Esophagus squamous epithelium (tissue), 5 donors: ENCODE results near the gene RASSF3. TPM values are rescaled to one million over a fixed set of nuclear protein-coding genes. Genes with fewer than 3 reads are reported as not detected.

Experiments used
- DNase-seq: peaks from one replicate; lab custom pipeline; 2025; lab: John Stamatoyannopoulos, UW
- H3K27ac ChIP-seq, 4 donors: fragments of 200-600 bp; sonication (generic); one replicate each; pipeline ENCODE4 v1.5.1; 2016 to 2019; ENCODE audit warnings: mild to moderate bottlenecking in 1 of 4
- H3K27me3 ChIP-seq, 4 donors: fragments of 200-600 bp; sonication (generic); 1 replicate in 3 of 4; 2 replicates in 1 of 4; pipeline versions ENCODE4 v1.5.1 to v1.6.0; 2017 to 2021; ENCODE audit warnings: antibody characterized with exemption in 1 of 4
- H3K36me3 ChIP-seq, 3 donors: fragments of 200-600 bp; sonication (generic); one replicate each; pipeline ENCODE4 v1.5.1; 2016 to 2019
- H3K4me1 ChIP-seq, 3 donors: fragments of 200-600 bp; sonication (generic); one replicate each; pipeline ENCODE4 v1.5.1; 2017 to 2019
- H3K4me3 ChIP-seq, 4 donors: fragments of 200-600 bp; sonication (generic); 1 replicate in 3 of 4; 2 replicates in 1 of 4; pipeline ENCODE4 v1.5.1; 2016 to 2019; ENCODE audit warnings: mild to moderate bottlenecking in 2 of 4, moderate library complexity in 1 of 4
- H3K9me3 ChIP-seq, 3 donors: fragments of 200-600 bp; sonication (generic); one replicate each; pipeline ENCODE4 v1.5.1; 2016 to 2019
- CTCF ChIP-seq, 6 experiments: fragments of 450-650 bp in 4 of 6; fragments of 200-600 bp in 2 of 6; sonication (generic) in 2 of 6; IDR thresholded peaks; one replicate each; pipeline ENCODE4 v1.5.1; 2016 to 2019; ENCODE audit warnings: antibody characterized with exemption in 6 of 6, mild to moderate bottlenecking in 4 of 6, moderate library complexity in 4 of 6
- POLR2A ChIP-seq, 4 donors: fragments of 450-650 bp; IDR thresholded peaks; one replicate each; pipeline ENCODE4 v1.6.1; 2017; ENCODE audit warnings: antibody characterized with exemption in 4 of 4, mild to moderate bottlenecking in 4 of 4, moderate library complexity in 3 of 4
- WGBS, 2 donors: methylation state at CpG; one replicate each; pipeline ENCODE4 v1.1.5; 2018; 5-methylcytosine and 5-hydroxymethylcytosine counted together
- intact Hi-C: fragments of 100-400 bp; cut with DNase I; formaldehyde crosslinking; loops from one replicate; pipeline ENCODE4 v1.15.0; 2022
- total RNA-seq, 4 donors: library from RNA; depleted of rRNA; stranded (reverse); fragments of >200 nt; gene quantifications; one replicate each; pipeline ENCODE4 v1.1.0, GENCODE V29; 2016
- donor health status: DM: yes; HTN: yes; CAD: no.

RASSF3 gene
- total RNA-seq, 4 donors from 2014 or later = 10.4 to 44.4 (median 15.5) TPM

- DNase-seq = no peak
- Histone ChIP-seq H3K4me3 (no peak overlapping the region), H3K27me3 (no peaks in the 10 kb centered on the region), H3K27ac (no peak overlapping the region), H3K36me3 (peaks cover 0 to 77% (median 16%) of the 10 kb centered on the region in 3 donors), H3K9me3 (no peaks in the 10 kb centered on the region), H3K4me1 (no peaks in the 10 kb centered on the region)
- intact Hi-C loops = no loop called here
- TF ChIP-seq CTCF (IDR thresholded peaks at IDR 0.05) (no peak), POLR2A (IDR thresholded peaks at IDR 0.05) (no peak)
- 69 to 77% methylated on average over 5 of the region's 5 CpGs for WGBS, 2 donors
These were observed 104.3 kb downstream of the RASSF3 start for GRCh38 chr12:64714551-64714968.

- Histone ChIP-seq H3K9me3 (no peaks in the 10 kb centered on the region), H3K27ac (no peak overlapping the region), H3K4me3 (no peak overlapping the region), H3K4me1 (no peaks in the 10 kb centered on the region), H3K36me3 (peaks cover 0 to 95% (median 20%) of the 10 kb centered on the region in 3 donors), H3K27me3 (no peaks in the 10 kb centered on the region)
- TF ChIP-seq CTCF (IDR thresholded peaks at IDR 0.05) (no peak), POLR2A (IDR thresholded peaks at IDR 0.05) (no peak)
- WGBS, 2 donors = 93 to 100% methylated on average over 4 of the region's 4 CpGs
- intact Hi-C loops = no loop called here
- no peak for DNase-seq
These were observed 106.1 kb downstream of the RASSF3 start for GRCh38 chr12:64716371-64716770.

- Histone ChIP-seq H3K27ac (no peak overlapping the region), H3K36me3 (peaks cover 0 to 97% (median 23%) of the 10 kb centered on the region in 3 donors), H3K4me3 (no peak overlapping the region), H3K9me3 (no peaks in the 10 kb centered on the region), H3K27me3 (no peaks in the 10 kb centered on the region), H3K4me1 (no peaks in the 10 kb centered on the region)
- 87 to 93% methylated on average over 6 of the region's 6 CpGs for WGBS, 2 donors
- TF ChIP-seq POLR2A (IDR thresholded peaks at IDR 0.05) (no peak), CTCF (IDR thresholded peaks at IDR 0.05) (no peak)
- intact Hi-C loops = no loop called here
- no peak for DNase-seq
These were observed 106.7 kb downstream of the RASSF3 start for GRCh38 chr12:64716839-64717455.

GRCh38 chr12:64718649-64719048 is 108.4 kb downstream of the RASSF3 start:
- Histone ChIP-seq H3K27me3 (no peaks in the 10 kb centered on the region), H3K9me3 (no peaks in the 10 kb centered on the region), H3K36me3 (peaks cover 0 to 98% (median 39%) of the 10 kb centered on the region in 3 donors), H3K4me1 (no peaks in the 10 kb centered on the region), H3K4me3 (no peak overlapping the region), H3K27ac (no peak overlapping the region)
- DNase-seq = no peak
- 67 to 83% methylated on average over 1 of the region's 1 CpG for WGBS, 2 donors
- intact Hi-C loops = no loop called here
- TF ChIP-seq CTCF (IDR thresholded peaks at IDR 0.05) (no peak), POLR2A (IDR thresholded peaks at IDR 0.05) (no peak)

- no peak for DNase-seq
- H3K4me3 ChIP-seq = no peak overlapping the region
- no peaks in the 10 kb centered on the region for H3K4me1 ChIP-seq
- intact Hi-C loops = no loop called here
- peaks cover 0 to 97% (median 37%) of the 10 kb centered on the region in 3 donors for H3K36me3 ChIP-seq
- 92 to 100% methylated on average over 1 of the region's 1 CpG for WGBS, 2 donors
- H3K27me3 ChIP-seq = no peaks in the 10 kb centered on the region
- TF ChIP-seq CTCF (IDR thresholded peaks at IDR 0.05) (no peak), POLR2A (IDR thresholded peaks at IDR 0.05) (no peak)
- H3K9me3 ChIP-seq = no peaks in the 10 kb centered on the region
- H3K27ac ChIP-seq = no peak overlapping the region
These were observed 110.6 kb downstream of the RASSF3 start for GRCh38 chr12:64720884-64721283.
